SK-N-SH treated with all-trans-retinoic acid at 6 μM for 48 hours (cell line): ENCODE measurements around the gene ITGB1BP1.

ENCODE experiments used
- CSDC2 ChIP-seq: fragments of 250-450 bp; sonication (Bioruptor Pico); IDR thresholded peaks from 2 replicates; pipeline ENCODE4 v1.5.0; 2020; ENCODE audit warnings: mild to moderate bottlenecking, moderate library complexity
- ZFP3 ChIP-seq: fragments of 250-450 bp; sonication (Bioruptor Pico); IDR thresholded peaks from 2 replicates; pipeline ENCODE4 v1.5.0; 2020; ENCODE audit warnings: mild to moderate bottlenecking, moderate library complexity
- ZNF70 ChIP-seq: fragments of 450-650 bp; formaldehyde crosslinking; IDR thresholded peaks from 2 replicates; pipeline ENCODE4 v1.5.0; 2020; ENCODE audit warnings: mild to moderate bottlenecking, moderate library complexity

GRCh38 chr2:9355716-9356115 is 67.6 kb downstream of the ITGB1BP1 start:
- no peak for TF ChIP-seq CSDC2 (CRISPR knock-in tag)
- no peak for TF ChIP-seq ZNF70 (CRISPR knock-in tag)
- TF ChIP-seq ZFP3 = no peak
